ENCODE measurements around the gene STIL.

Gene STIL

DNA sequence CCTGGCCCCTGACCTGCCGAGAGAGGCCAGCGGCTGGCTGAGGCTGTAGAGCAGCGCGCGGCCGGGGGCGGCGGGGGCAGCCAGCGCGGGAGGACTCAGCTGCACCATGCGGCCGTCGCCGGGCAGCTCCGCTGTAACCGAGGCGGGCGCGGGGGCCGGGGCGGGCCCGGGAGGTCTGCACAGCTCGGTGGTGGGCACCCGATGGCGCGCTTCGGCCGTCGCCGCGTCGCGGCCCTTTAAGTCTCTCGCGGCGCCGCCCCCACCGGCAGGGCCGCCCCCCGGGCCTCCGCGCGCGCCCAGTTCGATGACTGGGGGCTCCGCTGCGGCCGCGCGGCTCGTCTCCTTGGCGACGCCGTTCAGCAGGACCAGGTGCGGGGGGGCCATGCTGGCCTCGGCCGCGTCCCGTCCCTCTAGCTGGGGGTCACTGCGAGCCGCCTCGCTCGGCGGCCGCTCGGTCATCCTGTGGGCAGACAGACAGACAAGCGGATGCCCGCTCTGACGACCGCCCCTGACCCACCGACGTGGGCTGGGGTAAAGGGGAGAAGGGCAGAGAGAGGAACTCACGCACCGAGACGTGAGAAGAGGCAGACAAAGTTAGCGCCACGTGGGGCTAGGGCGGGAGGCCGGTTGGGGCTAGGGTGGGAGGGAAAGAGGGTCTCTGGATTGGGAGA, 88.4 kb downstream of the STIL start:
- peak overlapping the region; percentile 80 for H3K4me3 ChIP-seq (ENCODE audit: low read length)
- no peak for DNase-seq (ENCODE audit: low read depth, low spot score)

DNA sequence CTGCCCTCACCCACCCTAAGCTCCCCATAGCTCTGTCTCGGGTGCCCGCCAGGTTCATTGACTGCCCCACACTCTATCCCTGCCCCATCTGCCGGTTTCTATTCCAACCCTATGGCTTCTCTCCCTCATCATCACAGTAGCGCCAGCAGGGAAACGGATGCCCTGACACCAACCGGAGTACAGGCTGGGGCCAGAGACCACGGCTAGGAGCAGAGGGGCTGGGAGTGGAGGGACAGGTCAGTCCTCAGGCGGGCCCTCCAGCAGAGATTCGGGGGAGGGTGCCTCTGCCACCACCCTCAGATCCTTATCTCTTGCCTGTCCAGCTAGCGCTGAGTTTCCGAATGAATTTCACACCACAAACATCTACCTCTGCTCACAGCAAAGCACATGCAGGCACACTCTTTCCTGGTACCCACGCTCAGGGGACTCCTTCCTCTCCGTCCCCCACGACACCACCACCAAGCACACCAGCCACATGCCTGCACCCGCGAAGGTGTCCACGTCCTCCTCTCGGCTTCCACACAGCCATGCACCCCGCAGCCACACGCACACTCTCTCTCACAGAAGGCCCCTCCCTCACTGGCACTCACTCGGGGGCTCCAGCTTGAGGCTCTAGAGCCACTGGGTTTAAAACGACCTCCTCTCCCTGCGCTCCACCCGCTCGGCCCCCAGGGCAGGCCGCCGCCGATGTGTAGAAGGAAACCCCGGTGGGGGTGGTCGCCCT, 89.1 kb downstream of the STIL start:
- H3K4me3 ChIP-seq (ENCODE audit: low read length): peak overlapping the region; percentile 80
- no peak for DNase-seq (ENCODE audit: low read depth, low spot score)

DNA sequence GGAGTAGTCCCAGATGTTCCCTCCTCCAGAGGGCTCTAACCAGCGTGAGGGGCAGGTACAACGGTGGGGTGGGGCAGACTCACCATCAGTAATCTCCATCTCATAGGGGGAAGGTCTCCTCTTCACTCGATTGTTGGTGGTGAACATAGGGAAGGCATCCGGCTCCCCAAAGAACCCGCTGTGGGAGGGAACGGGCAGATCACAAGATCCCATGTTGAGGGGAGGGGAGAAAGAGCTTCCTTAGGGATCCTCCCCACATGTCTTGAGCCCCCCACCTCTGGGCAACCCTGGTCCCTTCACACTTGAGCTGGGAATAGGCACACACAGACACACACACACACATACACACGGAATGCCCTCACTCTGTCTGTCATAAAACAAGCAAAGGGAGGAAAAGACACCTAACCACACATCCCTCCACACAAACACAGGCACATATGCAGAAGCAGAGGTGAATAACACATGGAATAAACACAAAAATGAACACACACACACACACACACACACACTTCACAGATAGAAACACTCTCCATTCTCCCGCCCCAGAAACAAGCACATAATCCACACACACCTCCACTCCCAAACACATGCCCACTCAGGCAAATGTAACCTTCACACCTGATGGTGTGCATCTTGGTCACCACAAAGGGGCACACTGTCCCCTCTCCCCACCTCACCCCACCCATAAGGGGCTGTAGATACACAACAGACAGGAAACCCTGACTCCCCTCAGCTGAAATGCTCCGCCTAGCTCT, 89.8 kb downstream of the STIL start:
- DNase-seq (ENCODE audit: low read depth, low spot score): no peak
- peak overlapping the region; percentile 80 for H3K4me3 ChIP-seq (ENCODE audit: low read length)

DNA sequence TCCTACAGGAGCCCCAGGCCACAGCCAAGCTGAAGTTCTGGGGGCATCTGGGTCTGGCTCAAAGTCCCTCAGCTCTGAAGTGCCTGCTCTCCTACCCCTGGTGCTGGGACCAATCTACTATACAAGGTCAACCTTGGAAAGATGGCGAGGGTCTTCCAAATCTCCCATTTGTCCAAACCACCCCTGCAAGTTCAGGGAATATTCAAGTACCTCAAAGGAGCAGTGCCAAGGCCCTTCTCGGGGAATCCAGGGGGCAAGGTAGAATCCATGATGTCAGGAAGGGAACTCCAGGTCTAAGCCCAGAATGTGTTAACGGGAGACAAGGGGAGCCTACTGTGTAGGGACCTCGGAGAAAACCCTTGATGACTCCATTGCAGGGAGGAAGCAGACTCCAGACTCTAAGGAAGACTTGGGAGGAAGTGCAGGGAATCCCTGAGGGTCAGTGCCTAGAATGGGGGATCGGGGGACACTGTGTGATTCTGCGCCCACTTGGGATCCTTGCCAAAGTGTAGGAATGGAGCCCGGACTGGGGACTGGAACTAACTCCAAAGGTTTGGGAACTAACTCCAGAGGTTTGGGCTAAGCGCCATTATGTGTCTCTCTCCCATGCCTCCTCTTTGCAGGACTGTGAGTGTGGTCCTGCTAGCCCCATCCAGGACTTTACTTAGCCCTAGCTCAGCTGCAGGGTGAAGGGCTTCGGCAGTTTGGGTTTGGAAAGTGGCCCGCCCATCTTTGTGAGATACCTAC, 90.6 kb downstream of the STIL start:
- H3K4me3 ChIP-seq (ENCODE audit: low read length): peak overlapping the region; percentile 80; the same call in 1 of the 2 replicates
- DNase-seq (ENCODE audit: low read depth, low spot score): no peak

DNA sequence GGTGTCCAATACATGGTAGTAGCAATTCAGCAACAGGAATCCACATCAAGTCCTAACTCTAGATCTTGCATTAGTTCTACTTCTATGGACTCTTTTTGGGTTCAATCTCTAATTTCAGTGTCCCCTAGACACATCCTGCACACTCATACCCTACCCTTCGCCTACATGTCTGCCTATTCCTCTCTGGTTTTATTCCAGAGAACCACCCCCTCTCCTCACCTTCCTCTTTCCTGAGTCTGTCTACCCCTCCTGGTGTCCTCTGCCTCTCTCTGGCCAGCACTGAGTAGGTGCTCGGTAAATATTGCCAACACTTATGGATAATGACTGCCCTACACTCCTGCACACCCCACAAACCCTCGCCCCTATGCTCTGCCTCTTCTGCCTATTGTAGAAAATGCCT, 91.5 kb downstream of the STIL start:
- DNase-seq (ENCODE audit: low read depth, low spot score): no peak
- H3K4me3 ChIP-seq (ENCODE audit: low read length): no peak overlapping the region

DNA sequence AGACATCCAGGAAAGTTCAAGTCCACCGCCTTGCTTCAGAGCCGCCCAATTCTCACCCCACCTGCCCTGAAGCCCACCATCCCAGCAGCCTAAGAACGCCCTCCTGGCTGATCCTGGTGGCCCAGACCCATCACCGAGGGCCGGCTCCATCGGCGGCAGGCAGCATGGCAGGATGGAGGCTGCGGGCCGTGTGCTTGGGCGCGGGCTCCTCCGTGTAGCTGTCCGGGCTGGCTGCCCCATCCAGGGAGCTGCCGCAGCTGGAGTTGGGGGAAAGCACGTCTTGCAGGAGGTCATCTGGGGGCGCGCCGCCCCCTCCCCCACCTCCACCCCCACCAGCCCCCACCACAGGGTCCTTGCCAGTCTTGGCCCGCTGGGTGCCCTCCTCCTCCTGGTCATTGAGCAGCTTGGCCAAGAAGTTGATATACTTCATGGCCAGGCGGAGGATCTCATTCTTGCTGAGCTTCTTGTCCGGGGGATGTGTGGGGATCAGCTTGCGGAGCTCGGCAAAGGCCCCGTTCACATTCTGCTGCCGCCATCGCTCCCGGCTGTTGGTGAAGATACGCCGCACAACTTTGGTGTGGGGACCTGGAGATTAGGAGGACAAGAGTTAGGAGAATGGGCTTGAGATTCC, 94.2 kb downstream of the STIL start:
- no peak overlapping the region for H3K4me3 ChIP-seq (ENCODE audit: low read length)
- DNase-seq (ENCODE audit: low read depth, low spot score): no peak

DNA sequence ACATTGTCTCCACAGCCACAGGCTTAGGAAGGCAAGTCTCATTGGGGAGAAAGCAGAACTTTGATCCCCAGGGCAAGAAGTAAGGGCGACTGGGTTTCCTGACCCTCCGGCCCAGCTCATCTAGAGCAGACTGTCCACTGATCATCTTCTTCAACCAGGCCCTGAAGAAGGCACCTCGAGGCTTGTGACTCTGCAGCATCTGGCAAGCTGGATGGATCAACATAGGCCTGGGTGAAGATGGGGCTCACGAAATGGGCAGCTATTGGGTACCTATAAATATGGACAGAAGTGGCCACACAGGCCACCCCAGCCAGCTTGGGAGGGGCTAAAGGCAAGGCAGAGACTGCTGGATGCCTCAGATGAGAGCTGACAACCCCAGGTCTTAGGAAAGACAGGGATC, 94.9 kb downstream of the STIL start:
- H3K4me3 ChIP-seq (ENCODE audit: low read length): no peak overlapping the region
- DNase-seq (ENCODE audit: low read depth, low spot score): no peak

DNA sequence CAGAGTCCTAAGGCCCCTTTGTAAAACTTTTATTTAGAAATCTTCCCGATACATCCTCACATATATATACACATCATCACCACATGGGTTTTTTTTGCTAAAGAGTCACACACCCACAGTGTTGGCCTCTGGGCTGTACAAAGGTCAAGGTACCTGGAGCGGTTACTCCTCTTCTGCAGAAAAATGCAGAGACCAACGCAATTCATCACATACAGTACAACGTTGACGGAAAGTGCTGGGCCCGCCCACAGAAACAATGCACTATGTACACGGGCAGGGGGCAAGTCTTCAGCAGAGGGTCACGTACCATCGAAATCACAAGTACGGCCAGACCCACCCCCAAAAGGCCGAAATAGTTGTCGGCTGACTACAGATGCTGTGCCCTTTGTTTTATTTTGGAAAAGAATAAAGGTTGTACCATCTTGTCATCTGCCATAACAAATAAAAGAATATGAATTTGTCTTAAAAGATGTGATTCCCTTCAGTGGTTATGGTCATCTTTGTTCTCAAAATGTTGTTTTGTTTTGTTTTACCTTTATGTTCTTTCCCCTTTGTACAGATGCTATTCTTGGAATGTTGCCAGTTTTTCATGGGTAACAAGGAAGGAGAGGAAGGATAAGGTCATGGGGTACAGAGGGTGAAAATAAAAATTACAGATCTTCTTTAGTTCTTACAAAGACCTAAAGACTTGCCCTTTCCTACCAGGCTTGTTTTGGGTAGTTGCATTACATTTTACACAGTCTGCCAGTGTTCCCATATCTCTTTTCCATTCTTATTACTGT, 97.5 kb downstream of the STIL start:
- H3K4me3 ChIP-seq (ENCODE audit: low read length): no peak overlapping the region
- no peak for DNase-seq (ENCODE audit: low read depth, low spot score)

DNA sequence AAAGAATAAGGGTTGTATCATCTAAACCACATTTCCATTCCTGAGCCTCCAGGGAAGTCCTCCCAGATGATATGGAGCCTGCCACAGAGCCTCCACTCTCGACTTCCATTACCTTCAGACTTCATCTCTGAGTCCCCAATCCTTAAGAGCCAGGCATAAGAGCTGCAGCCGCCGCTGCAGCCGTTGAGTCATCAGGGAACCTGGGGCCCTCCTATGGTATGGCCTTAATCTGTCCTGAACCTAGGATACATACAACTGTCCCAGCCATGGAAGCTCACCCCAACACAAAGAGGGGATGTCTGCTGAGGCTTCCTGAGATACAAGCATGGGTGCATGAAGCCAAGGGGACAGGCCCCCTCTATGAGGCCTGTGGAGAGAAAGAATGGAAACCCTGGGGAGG, 98.2 kb downstream of the STIL start:
- no peak overlapping the region for H3K4me3 ChIP-seq (ENCODE audit: low read length)
- no peak for DNase-seq (ENCODE audit: low read depth, low spot score)

DNA sequence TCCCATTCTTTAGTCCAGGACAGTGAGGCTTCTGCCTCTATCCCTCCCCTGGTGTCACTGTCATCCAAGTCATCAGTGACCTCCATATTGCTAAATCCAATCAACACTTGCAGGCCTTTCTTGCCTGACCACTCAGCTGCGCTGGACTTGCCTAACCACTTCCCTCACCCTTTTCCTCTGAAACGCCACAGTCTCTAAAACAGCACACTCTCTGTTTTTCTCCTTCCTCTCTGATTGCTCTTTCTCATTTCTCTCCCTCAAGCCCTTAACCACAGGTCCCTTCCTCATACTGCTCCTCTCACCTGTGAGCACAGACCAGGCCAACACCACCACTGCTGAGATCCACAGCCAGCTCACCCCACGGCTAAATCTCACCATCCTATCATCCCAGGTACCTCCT, 99.4 kb downstream of the STIL start:
- no peak overlapping the region for H3K4me3 ChIP-seq (ENCODE audit: low read length)
- DNase-seq (ENCODE audit: low read depth, low spot score): no peak

DNA sequence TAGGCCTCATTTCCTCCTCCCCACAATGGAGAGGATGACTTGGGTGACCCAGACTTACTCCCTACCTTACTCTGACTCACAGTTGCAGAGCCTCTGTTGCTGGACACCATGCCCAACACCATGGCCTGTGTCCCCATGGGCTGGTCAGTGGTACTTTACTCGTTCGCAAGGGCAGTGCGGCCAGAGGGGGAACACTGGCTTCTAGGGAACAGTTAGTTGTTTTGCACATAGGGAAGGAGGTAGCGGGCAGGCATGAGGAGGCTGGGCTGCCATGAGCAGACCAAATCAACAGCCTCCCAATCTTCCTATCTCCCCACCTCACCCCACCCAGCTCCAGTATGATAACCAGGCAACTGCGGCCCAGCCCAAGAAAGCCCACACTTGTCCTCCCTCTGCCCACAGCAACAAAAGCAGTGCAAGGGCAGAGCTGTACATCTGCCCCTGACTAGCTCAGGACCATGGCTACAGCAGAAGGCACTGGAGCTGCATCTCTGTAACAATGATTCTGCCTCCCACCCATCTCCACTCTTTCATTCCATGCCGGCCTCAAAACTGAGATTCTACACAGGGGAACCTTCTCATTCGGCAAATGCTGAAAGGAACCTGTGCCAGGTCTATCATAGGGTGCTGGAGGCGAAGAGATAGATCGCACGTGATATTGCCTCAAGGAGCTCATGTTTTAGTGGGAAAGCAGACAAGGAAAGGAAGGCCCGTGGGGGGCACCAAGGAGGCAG, 100.5 kb downstream of the STIL start:
- no peak overlapping the region for H3K4me3 ChIP-seq (ENCODE audit: low read length)
- no peak for DNase-seq (ENCODE audit: low read depth, low spot score)

DNA sequence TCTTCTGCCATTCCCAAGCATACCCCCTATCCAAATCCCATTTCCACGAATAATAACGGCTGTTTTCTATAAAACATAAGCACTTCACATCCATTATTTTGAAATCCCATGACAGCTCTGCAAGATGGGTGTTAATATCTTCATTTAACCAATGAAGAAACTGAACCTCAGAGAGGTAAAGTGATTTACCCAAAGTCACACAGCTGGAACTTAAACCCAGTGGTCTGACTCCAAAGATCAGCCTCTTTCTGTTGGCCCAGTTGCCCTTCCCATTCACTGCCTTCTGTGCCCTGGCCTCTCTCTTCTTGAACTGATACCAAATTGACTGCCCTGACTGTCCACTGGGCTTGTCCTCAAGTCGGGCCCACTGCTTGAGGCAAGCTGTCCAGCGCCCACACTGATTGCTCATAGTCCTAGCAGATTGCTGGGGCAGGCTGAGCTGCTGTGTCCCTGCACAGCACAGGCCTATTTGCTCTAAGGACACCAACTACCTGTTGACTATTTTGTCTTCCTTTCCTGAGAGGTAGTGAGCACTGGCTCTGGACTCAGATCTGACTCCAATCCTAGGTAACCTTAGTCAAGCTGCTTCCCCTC, 101.2 kb downstream of the STIL start:
- DNase-seq (ENCODE audit: low read depth, low spot score): no peak

DNA sequence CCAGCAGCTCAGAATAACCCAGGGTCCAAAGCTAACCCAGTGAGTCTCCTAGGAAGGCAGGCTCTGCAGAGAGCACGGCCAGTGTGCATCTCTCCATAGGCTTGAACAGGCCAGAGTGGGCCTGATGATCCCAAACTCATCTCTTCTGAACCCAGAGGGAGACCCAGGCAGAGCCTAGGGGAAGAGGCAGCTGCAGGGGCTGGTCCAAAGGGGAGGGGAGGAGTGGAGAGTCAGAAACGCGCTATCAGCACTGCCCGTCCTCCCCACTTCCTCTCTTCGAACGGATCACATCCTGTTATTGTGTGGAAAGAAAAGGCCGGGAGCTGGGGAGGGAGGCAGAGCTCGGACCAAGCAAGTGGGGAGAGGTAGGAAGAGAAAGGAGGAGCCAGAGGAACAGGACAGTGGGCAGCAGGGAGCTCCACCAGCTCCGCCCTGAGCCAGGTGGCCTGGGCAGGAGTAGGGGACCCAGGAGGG, 102.1 kb downstream of the STIL start:
- DNase-seq (ENCODE audit: low read depth, low spot score): no peak
- no peak overlapping the region for H3K4me3 ChIP-seq (ENCODE audit: low read length)

More for the DNA sequence above, 101.2 kb downstream of the STIL start:
- H3K4me3 ChIP-seq (ENCODE audit: low read length): no peak overlapping the region

DNA sequence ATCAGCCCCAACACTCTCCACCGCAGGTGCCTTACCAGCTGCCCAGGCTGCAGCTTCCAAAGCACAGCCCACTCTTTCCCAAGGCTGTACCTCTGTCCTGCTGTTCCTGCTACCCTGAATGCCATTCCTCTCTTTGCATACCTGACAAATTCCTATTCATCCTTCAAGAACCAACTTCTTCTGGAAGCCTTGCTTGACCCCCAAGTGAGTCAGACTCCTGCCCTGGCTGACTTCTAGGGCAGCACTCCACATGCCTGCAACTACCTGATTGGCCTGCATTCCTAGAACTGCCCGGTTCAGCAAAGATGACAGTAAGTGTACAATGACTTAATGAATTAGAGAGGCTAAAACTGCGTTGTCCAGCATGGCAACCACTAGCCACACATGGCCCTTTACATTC, 103.3 kb downstream of the STIL start:
- DNase-seq (ENCODE audit: low read depth, low spot score): no peak
- no peak overlapping the region for H3K4me3 ChIP-seq (ENCODE audit: low read length)

DNA sequence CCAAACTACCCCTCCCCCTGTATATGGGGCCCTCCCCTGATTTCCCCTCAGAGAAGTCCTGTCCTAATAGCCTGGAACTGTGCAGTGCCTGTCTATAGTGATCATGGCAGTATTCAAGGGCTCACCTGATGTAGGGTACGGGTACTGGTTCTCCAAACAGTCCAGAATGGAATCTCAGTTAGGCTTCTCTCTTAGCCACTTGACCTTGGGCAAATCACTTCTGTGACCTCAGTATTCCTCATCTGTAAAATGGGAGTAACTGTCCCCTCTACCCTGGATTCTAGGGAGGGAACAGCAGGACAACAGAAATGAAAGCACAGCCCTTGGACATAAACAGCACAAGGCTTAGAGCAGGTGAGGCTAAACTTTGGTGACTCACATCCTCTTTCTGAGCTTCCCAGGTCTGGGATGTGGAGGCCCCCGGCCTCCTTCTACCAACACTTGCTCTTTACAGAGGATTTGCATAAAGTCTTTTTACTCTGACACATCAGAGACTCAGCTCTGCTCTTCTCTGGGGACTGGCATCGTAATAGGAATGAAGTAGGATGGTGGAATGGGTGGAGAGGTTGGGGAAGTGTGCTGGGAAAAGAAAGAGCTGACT, 104.1 kb downstream of the STIL start:
- no peak for DNase-seq (ENCODE audit: low read depth, low spot score)

DNA sequence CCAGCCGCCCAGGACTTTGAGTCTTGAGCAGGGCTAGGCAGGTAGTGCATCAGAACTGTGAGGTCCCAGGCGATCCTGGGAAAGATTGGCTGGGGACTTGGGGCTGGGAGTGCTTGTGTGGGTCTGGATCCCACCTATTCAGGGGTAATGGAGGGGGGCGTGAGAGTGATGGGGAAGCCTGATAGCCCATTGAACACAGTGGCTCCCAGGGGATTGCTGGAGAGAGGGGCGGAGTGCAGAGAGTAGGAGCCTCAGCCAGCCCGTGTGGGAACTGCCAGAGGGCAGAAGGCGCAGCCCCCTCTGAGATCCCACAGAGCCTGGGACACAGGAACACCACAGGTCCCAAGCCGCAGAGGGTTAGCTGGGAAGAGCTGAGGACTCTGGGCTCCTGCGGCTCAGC, 104.9 kb downstream of the STIL start:
- DNase-seq (ENCODE audit: low read depth, low spot score): no peak
- H3K4me3 ChIP-seq (ENCODE audit: low read length): no peak overlapping the region

More for the DNA sequence above, 104.1 kb downstream of the STIL start:
- no peak overlapping the region for H3K4me3 ChIP-seq (ENCODE audit: low read length)

DNA sequence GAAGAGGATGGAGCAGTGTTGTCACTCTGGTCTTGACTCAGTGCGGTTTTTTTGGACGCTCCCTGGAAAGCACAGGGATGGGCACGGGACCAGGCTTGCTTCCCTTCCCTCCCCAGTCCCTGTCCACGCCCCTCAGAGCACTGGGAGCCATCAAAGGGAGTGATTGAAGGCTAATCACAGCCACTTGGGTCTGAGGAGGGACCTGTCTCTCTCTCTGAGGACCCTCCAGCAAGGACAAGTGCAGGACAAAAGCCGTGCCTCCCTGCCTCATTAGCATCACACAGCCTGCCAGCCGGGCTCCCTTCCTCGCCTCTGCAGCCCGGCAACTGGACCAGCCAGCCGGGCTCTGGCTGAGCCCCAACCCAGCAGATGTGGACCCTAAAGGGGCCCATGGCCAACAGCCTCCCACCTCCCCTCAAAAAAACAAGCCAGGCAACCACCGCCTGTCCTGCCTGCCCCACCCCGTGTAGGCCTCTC, 105.5 kb downstream of the STIL start:
- no peak for DNase-seq (ENCODE audit: low read depth, low spot score)
- H3K4me3 ChIP-seq (ENCODE audit: low read length): no peak overlapping the region

All from Jurkat, Clone E6-1 (cell line).